Right lung (tissue), 5 donors: ENCODE results near the gene DCHS1. TPM values are rescaled to one million over a fixed set of nuclear protein-coding genes. Genes with fewer than 3 reads are reported as not detected.

Experiments used
- polyA plus RNA-seq, 5 donors: library from polyadenylated mRNA; unstranded; fragments of 120-200 nt; gene quantifications; one replicate each; pipeline versions ENCODE4 v1.2.1 to v1.2.3, GENCODE V29; 2013; ENCODE audit warnings: inconsistent platforms in 1 of 5, low replicate concordance in 1 of 5; ENCODE audit not compliant: insufficient read length in 5 of 5, insufficient read depth in 1 of 5

The DCHS1 gene
- polyA plus RNA-seq, 5 donors, result 27.5 to 41.3 (median 35.1) TPM

Other genes starting within 250 kb of the DCHS1 start
- gene APBB1, start 236.7 kb downstream of the DCHS1 start, polyA plus RNA-seq, result 10 to 100 TPM; 37.6 to 47.4 (median 44.0) TPM
- gene HPX, start 214.8 kb downstream of the DCHS1 start, polyA plus RNA-seq, result 1 to 10 TPM; 5.3 to 8.8 (median 8.7) TPM
- gene TRIM3, start 181.9 kb downstream of the DCHS1 start, polyA plus RNA-seq, result 10 to 100 TPM; 23.1 to 37.9 (median 27.7) TPM
- gene ARFIP2, start 174.5 kb downstream of the DCHS1 start, polyA plus RNA-seq, result 10 to 100 TPM; 63.9 to 76.8 (median 71.8) TPM
- gene TIMM10B, start 174.3 kb downstream of the DCHS1 start, polyA plus RNA-seq, result 10 to 100 TPM; 27.2 to 33.0 (median 29.8) TPM
- 10 to 100 TPM; 11.2 to 19.3 (median 16.3) TPM for gene DNHD1, start 158.5 kb downstream of the DCHS1 start, polyA plus RNA-seq
- 10 to 100 TPM; 20.2 to 24.9 (median 22.1) TPM for gene RRP8, start 52.2 kb downstream of the DCHS1 start, polyA plus RNA-seq
- 100 to 1,000 TPM; 144 to 159 (median 154) TPM for gene ILK, start 52.0 kb downstream of the DCHS1 start, polyA plus RNA-seq
- 10 to 100 TPM; 53.3 to 74.1 (median 60.9) TPM for gene TAF10, start 43.6 kb downstream of the DCHS1 start, polyA plus RNA-seq
- 10 to 100 TPM; 57.7 to 75.5 (median 72.4) TPM for gene TPP1, start 36.4 kb downstream of the DCHS1 start, polyA plus RNA-seq
- 10 to 100 TPM; 50.8 to 70.8 (median 53.7) TPM for gene MRPL17, start 27.5 kb upstream of the DCHS1 start, polyA plus RNA-seq
- gene OR2AG2, start 116.2 kb upstream of the DCHS1 start, polyA plus RNA-seq, result under 1 TPM in 1 of 5 donors, not detected in 4; 0.09 TPM
- gene OR2AG1, start 127.2 kb upstream of the DCHS1 start, polyA plus RNA-seq, result under 1 TPM; 0.03 to 0.05 (median 0.05) TPM
- under 1 TPM in 1 of 5 donors, not detected in 4; 0.07 TPM for gene OR6A2, start 143.9 kb upstream of the DCHS1 start, polyA plus RNA-seq
- gene OR10A5, start 189.9 kb upstream of the DCHS1 start, polyA plus RNA-seq, result not detected
- gene OR10A2, start 207.2 kb upstream of the DCHS1 start, polyA plus RNA-seq, result under 1 TPM in 1 of 5 donors, not detected in 4; 0.04 TPM
- gene OR10A4, start 220.8 kb upstream of the DCHS1 start, polyA plus RNA-seq, result not detected
- not detected for gene OR2D2, start 236.7 kb upstream of the DCHS1 start, polyA plus RNA-seq